Purkinje cell (primary cell): ENCODE results near the gene CT45A5. TPM values are rescaled to one million over a fixed set of nuclear protein-coding genes. Genes with fewer than 3 reads are reported as not detected.

Source experiments
- polyA plus RNA-seq: library from polyadenylated mRNA; unstranded; fragments of >200 nt; fragmentation: Nextera tagmentation; gene quantifications from 2 replicates; pipeline ENCODE4 v1.2.1, GENCODE V29; 2014

CT45A5 gene
- 0.94 TPM in 1 of 2 replicates, not detected in the other for polyA plus RNA-seq

GRCh38 chrX:135785403-135785802 lies at the start of gene CT45A5:
CT45A5 (minus strand) TSS chrX:135785503; CDS start chrX:135781729, 3,774 bp downstream.

GRCh38 chrX:135819912-135820311 lies 34.6 kb upstream of the CT45A5 start, which contains the start of gene CT45A2:
CT45A2 (minus strand) TSS chrX:135820012; CDS start chrX:135816265, 3,747 bp downstream.

GRCh38 chrX:135802687-135803086 lies 17.4 kb upstream of the CT45A5 start, which contains the start of gene CT45A6:
CT45A6 (minus strand) TSS chrX:135802787; CDS start chrX:135798993, 3,794 bp downstream.

GRCh38 chrX:135768091-135768490 lies 17.2 kb downstream of the CT45A5 start, which contains the start of gene CT45A3:
CT45A3 (minus strand) TSS chrX:135768191; CDS start chrX:135764444, 3,747 bp downstream.

Other genes with a start within 250 kb of the CT45A5 start
- not detected in 2 replicates for gene CT45A1, start 71.9 kb downstream of the CT45A5 start, polyA plus RNA-seq
- gene CT45A3, start 17.3 kb downstream of the CT45A5 start, polyA plus RNA-seq = not detected in 2 replicates
- gene CT45A6, start 17.3 kb upstream of the CT45A5 start, polyA plus RNA-seq = not detected in 2 replicates
- not detected in 2 replicates for gene CT45A2, start 34.5 kb upstream of the CT45A5 start, polyA plus RNA-seq
- not detected in 2 replicates for gene CT45A7, start 51.8 kb upstream of the CT45A5 start, polyA plus RNA-seq
- gene CT45A8, start 69.0 kb upstream of the CT45A5 start, polyA plus RNA-seq = not detected in 2 replicates
- not detected in 2 replicates for gene CT45A9, start 86.3 kb upstream of the CT45A5 start, polyA plus RNA-seq
- gene CT45A10, start 107.9 kb upstream of the CT45A5 start, polyA plus RNA-seq = not detected in 2 replicates
- not detected in 2 replicates for gene SAGE1, start 108.2 kb upstream of the CT45A5 start, polyA plus RNA-seq
- gene MMGT1, start 188.5 kb upstream of the CT45A5 start, polyA plus RNA-seq = 41.5 and 59.8 TPM in 2 replicates
- 45.9 and 51.0 TPM in 2 replicates for gene SLC9A6, start 199.9 kb upstream of the CT45A5 start, polyA plus RNA-seq